Endodermal cell (in vitro differentiated cells): Measurements from ENCODE around the gene JAML. TPM values are rescaled to one million over a fixed set of nuclear protein-coding genes. Genes with fewer than 3 reads are reported as not detected.

Experiments used
- DNase-seq: peaks from one replicate; pipeline ENCODE4 v3.0.0-alpha.2; 2017
- H3K27ac ChIP-seq: 2 replicates; pipeline ENCODE4 v1.5.1; 2013; ENCODE audit warnings: mild to moderate bottlenecking, low read depth, low read length, moderate library complexity
- H3K27me3 ChIP-seq: 2 replicates; pipeline ENCODE4 v1.6.1; 2013; ENCODE audit warnings: mild to moderate bottlenecking, low read length, moderate library complexity; ENCODE audit not compliant: insufficient read depth, control insufficient read depth, poor library complexity, severe bottlenecking
- H3K36me3 ChIP-seq: 2 replicates; pipeline ENCODE4 v1.7.0; 2013; ENCODE audit warnings: mild to moderate bottlenecking, low read length, moderate library complexity; ENCODE audit not compliant: control insufficient read depth, insufficient read depth
- H3K4me1 ChIP-seq: one replicate; pipeline ENCODE4 v1.7.0; 2013; ENCODE audit warnings: low read length; ENCODE audit not compliant: control insufficient read depth, insufficient read depth
- H3K4me3 ChIP-seq: 2 replicates; pipeline ENCODE4 v1.5.1; 2013; ENCODE audit warnings: mild to moderate bottlenecking, low read length, moderate library complexity
- H3K9ac ChIP-seq: 2 replicates; pipeline ENCODE4 v1.6.1; 2013; ENCODE audit warnings: mild to moderate bottlenecking, low read length, moderate library complexity; ENCODE audit not compliant: poor library complexity, severe bottlenecking; ENCODE audit errors: extremely low read depth
- H3K9me3 ChIP-seq: 2 replicates; pipeline ENCODE4 v1.6.1; 2013; ENCODE audit warnings: mild to moderate bottlenecking, low read length, moderate library complexity; ENCODE audit not compliant: control insufficient read depth
- H3K27ac Mint-ChIP-seq: 2 replicates; pipeline ENCODE4 v1.8.0; 2020; ENCODE audit warnings: mixed read lengths
- H3K27me3 Mint-ChIP-seq: 2 replicates; pipeline ENCODE4 v1.8.0; 2021; ENCODE audit warnings: mild to moderate bottlenecking, mixed read lengths; ENCODE audit not compliant: insufficient read depth
- H3K36me3 Mint-ChIP-seq: 2 replicates; pipeline ENCODE4 v1.8.0; 2020; ENCODE audit warnings: low read depth, mixed read lengths
- H3K4me1 Mint-ChIP-seq: 2 replicates; pipeline ENCODE4 v1.8.0; 2020; ENCODE audit warnings: mixed read lengths
- H3K4me3 Mint-ChIP-seq: 2 replicates; pipeline ENCODE4 v1.8.0; 2020; ENCODE audit warnings: mild to moderate bottlenecking, moderate library complexity, mixed read lengths
- H3K9me3 Mint-ChIP-seq: 2 replicates; pipeline ENCODE4 v1.8.0; 2020; ENCODE audit warnings: mild to moderate bottlenecking, mixed read lengths
- WGBS, 2 experiments: methylation state at CpG; one replicate each; pipeline versions ENCODE4 v1.1.5 to v1.1.7; 2013; ENCODE audit warnings: missing lambda C conversion rate in 2 of 2, mixed read lengths in 1 of 2; ENCODE audit not compliant: insufficient coverage in 1 of 2, insufficient read length in 1 of 2; 5-methylcytosine and 5-hydroxymethylcytosine counted together
- long read RNA-seq, 4 experiments: library from polyadenylated mRNA in 2 of 4; library from RNA in 1 of 4; library from capped mRNA in 1 of 4; stranded (forward) in 3 of 4; unstranded in 1 of 4; transcript quantifications; one replicate each; pipeline ENCODE4 v2.0.0, GENCODE V29; 2020 to 2021; ENCODE audit warnings: inconsistent platforms in 1 of 4
- polyA plus RNA-seq, 2 experiments: library from polyadenylated mRNA; stranded (reverse); fragments of 50-300 nt; gene quantifications; one replicate each; pipeline ENCODE4 v1.2.3, GENCODE V29; 2013
- total RNA-seq, 2 donors: library from RNA; stranded (reverse); fragmentation: NEBNext Ultra II Directional in 1 of 2; extraction: Animal tissue kit (Norgen Biotek cat#: 25700) in 1 of 2; gene quantifications; 2 replicates in 1 of 2; 3 replicates in 1 of 2; pipeline ENCODE4 v1.2.1, GENCODE V29; 2021
- TF ChIP-seq, protein P1 (sequence below): fragments of 200-600 bp; sonication (generic); conservative IDR thresholded peaks from 2 replicates; pipeline ENCODE4 v1.5.0; 2021; ENCODE audit warnings: antibody characterized with exemption, mild to moderate bottlenecking

JAML gene, protein sequence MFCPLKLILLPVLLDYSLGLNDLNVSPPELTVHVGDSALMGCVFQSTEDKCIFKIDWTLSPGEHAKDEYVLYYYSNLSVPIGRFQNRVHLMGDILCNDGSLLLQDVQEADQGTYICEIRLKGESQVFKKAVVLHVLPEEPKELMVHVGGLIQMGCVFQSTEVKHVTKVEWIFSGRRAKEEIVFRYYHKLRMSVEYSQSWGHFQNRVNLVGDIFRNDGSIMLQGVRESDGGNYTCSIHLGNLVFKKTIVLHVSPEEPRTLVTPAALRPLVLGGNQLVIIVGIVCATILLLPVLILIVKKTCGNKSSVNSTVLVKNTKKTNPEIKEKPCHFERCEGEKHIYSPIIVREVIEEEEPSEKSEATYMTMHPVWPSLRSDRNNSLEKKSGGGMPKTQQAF
- total RNA-seq, result under 1 TPM; 0.40 to 0.55 TPM
- polyA plus RNA-seq (2013, experiment 1 of 2), result not detected
- polyA plus RNA-seq (2013, experiment 2 of 2), result not detected
- long read RNA-seq, experiment 1, result 0 reads
- long read RNA-seq, experiment 2, partial matches to known transcripts, result 0 of 3 reads
- long read RNA-seq, experiment 2, other reads (novel, unspliced or antisense), result 3 of 3 reads
- long read RNA-seq, experiment 3, result 0 reads
- long read RNA-seq, experiment 4, partial matches to known transcripts, result 0 of 4 reads
- long read RNA-seq, experiment 4, other reads (novel, unspliced or antisense), result 4 of 4 reads

DNA sequence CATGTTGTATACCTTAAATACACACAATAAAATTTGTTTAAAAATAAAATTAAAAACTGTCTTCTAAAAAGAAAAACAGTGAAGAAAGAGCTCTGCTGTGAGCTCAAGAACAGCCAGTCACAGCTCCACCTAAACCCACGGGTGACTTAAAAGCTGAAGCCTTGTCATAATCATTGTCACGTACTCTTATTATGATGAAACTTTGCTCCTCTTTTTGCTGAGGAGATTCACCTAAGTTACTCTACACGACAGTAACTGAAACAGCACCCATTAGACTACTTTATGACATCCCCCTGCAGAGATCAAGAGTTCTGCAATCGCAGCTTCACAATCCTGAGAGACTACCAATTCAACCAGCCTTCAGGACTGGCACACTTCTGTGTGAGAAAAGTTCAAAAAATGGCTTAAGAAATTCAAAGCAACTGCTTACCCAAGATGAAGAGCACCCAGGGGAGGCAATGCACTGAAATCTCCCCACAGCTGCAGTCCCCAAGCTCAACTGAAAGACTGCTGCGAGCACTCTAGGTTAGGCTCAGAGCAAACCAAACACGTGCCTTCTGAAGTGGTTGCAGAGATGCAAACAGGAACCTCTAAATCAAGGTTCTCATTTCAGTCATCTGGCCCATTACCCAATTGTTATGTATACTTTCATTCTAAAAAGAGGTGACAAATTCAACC is at the start of gene JAML:
JAML (minus strand) TSS at position 501 of the 678 bp plus-strand sequence. CDS start 10,145 bp downstream, outside the sequence.
- Histone ChIP-seq H3K27ac (no peak within 1 kb of the TSS), H3K9ac (no peak within 1 kb of the TSS), H3K9me3 (no peaks in the 10 kb centered on the region), H3K36me3 (no peaks in the 10 kb centered on the region), H3K4me1 (no peaks in the 10 kb centered on the region), H3K4me3 (no peak within 1 kb of the TSS), H3K27me3 (no peaks in the 10 kb centered on the region)
- Mint-ChIP-seq H3K27me3 (peaks cover 15% of the 10 kb centered on the region), H3K36me3 (no peaks in the 10 kb centered on the region), H3K4me1 (no peaks in the 10 kb centered on the region), H3K9me3 (no peaks in the 10 kb centered on the region), H3K27ac (no peak within 1 kb of the TSS), H3K4me3 (no peak within 1 kb of the TSS)
- TF ChIP-seq, protein P1, sequence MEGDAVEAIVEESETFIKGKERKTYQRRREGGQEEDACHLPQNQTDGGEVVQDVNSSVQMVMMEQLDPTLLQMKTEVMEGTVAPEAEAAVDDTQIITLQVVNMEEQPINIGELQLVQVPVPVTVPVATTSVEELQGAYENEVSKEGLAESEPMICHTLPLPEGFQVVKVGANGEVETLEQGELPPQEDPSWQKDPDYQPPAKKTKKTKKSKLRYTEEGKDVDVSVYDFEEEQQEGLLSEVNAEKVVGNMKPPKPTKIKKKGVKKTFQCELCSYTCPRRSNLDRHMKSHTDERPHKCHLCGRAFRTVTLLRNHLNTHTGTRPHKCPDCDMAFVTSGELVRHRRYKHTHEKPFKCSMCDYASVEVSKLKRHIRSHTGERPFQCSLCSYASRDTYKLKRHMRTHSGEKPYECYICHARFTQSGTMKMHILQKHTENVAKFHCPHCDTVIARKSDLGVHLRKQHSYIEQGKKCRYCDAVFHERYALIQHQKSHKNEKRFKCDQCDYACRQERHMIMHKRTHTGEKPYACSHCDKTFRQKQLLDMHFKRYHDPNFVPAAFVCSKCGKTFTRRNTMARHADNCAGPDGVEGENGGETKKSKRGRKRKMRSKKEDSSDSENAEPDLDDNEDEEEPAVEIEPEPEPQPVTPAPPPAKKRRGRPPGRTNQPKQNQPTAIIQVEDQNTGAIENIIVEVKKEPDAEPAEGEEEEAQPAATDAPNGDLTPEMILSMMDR, result no peak
- WGBS, 2 experiments, result 88 to 91% methylated on average over 4 to 6 of the region's 6 CpGs
- no peak for DNase-seq

DNA sequence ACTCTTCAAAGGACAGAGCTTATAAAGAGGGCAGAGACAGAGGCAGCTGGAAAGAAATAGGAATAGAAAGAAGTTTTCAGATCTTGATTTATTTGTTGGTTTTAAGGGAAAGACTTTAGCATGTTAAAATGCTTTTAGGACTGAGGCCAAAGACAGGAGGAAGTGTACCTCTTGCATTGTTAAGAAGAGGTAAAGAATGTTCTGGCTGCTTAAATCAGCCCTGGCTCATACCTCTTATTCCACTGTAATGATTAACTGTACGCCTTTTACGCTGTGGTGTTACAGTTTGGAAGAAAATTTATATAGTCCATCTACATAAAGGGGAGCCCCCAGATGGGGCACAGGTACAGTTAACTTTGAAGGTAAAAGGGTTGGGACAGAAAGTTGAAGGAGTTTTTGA is 49.4 kb upstream of the JAML start:
- no peak overlapping the region for H3K9ac ChIP-seq
- H3K4me3 Mint-ChIP-seq, result no peak overlapping the region

DNA sequence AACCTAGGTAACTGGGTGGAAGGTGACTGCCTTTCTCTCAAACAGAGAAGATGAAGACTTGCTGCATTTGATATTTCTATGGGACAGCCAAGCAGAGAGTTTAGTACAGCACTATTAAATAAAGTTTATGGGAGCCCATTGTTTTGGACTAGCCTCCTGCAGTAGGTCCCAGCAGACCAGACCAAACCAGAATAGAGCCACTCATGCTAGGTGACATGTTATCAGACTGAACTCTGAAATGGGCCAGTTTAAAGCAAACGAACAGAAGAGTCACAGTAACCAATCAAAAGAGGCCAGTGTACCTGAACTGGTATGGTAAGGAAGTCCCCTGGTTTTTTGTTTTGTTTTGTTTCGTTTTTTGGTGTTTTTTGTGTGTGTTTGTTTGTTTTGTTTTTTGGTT is 47.2 kb upstream of the JAML start:
- 80 to 88% methylated on average over 1 to 2 of the region's 2 CpGs for WGBS, 2 experiments
- H3K36me3 Mint-ChIP-seq, result no peaks in the 10 kb centered on the region
- H3K4me1 Mint-ChIP-seq, result peaks cover 7% of the 10 kb centered on the region
- Histone ChIP-seq H3K27ac (no peak overlapping the region), H3K4me1 (no peaks in the 10 kb centered on the region), H3K4me3 (no peak overlapping the region), H3K9ac (no peak overlapping the region), H3K36me3 (no peaks in the 10 kb centered on the region), H3K27me3 (peaks cover 40% of the 10 kb centered on the region), H3K9me3 (no peaks in the 10 kb centered on the region)
- H3K27me3 Mint-ChIP-seq, result peaks cover 45% of the 10 kb centered on the region
- H3K9me3 Mint-ChIP-seq, result no peaks in the 10 kb centered on the region
- no peak for DNase-seq
- no peak overlapping the region for H3K4me3 Mint-ChIP-seq
- TF ChIP-seq, protein P1, result no peak
- no peak overlapping the region for H3K27ac Mint-ChIP-seq

More for the DNA sequence above, 49.4 kb upstream of the JAML start:
- Histone ChIP-seq H3K27ac (no peak overlapping the region), H3K27me3 (peaks cover 29% of the 10 kb centered on the region), H3K4me3 (no peak overlapping the region), H3K9me3 (no peaks in the 10 kb centered on the region), H3K4me1 (no peaks in the 10 kb centered on the region), H3K36me3 (no peaks in the 10 kb centered on the region)
- TF ChIP-seq, protein P1, result no peak
- H3K9me3 Mint-ChIP-seq, result no peaks in the 10 kb centered on the region
- no peak overlapping the region for H3K27ac Mint-ChIP-seq
- H3K36me3 Mint-ChIP-seq, result no peaks in the 10 kb centered on the region
- no peak for DNase-seq
- H3K4me1 Mint-ChIP-seq, result peaks cover 7% of the 10 kb centered on the region
- H3K27me3 Mint-ChIP-seq, result peaks cover 33% of the 10 kb centered on the region
- 100% methylated on average over 1 to 2 of the region's 2 CpGs for WGBS, 2 experiments
